Prostate gland (tissue), 2 donors: ENCODE measurements around the gene ADGRL3. TPM values are rescaled to one million over a fixed set of nuclear protein-coding genes. Genes with fewer than 3 reads are reported as not detected.
"Not testable (repeated sequence)": the region's sequence is repeated elsewhere in the genome, so short reads cannot be mapped to it uniquely, and the experiment has no call there.

Source experiments
- DNase-seq: peaks from one replicate; pipeline ENCODE4 v3.0.0-alpha.2; 2019; ENCODE audit warnings: low spot score
- H3K27ac ChIP-seq, 2 donors: fragments of 200-600 bp; sonication (generic); 2 replicates each; pipeline ENCODE4 v1.5.1; 2017 to 2019
- H3K27me3 ChIP-seq: fragments of 200-600 bp; sonication (generic); replicated peaks from 2 replicates; pipeline ENCODE4 v1.5.1; 2019; ENCODE audit not compliant: insufficient read depth
- H3K36me3 ChIP-seq, 2 donors: fragments of 200-600 bp; sonication (generic); 1 replicate in 1 of 2; 2 replicates in 1 of 2; pipeline versions ENCODE4 v1.5.1 to v1.8.1; 2017 to 2019
- H3K4me1 ChIP-seq: fragments of 200-600 bp; sonication (generic); replicated peaks from 2 replicates; pipeline ENCODE4 v1.5.1; 2019
- H3K4me3 ChIP-seq, 2 donors: fragments of 200-600 bp; sonication (generic); 2 replicates each; pipeline ENCODE4 v1.5.1; 2017 to 2019
- H3K9me3 ChIP-seq: fragments of 200-600 bp; sonication (generic); 2 replicates; pipeline ENCODE4 v1.5.1; 2017
- CTCF ChIP-seq, 4 experiments: fragments of 200-600 bp in 2 of 4; fragments of 450-650 bp in 2 of 4; sonication (generic) in 2 of 4; IDR thresholded peaks; 1 replicate in 3 of 4; 2 replicates in 1 of 4; pipeline ENCODE4 v1.5.1; 2016 to 2019; ENCODE audit warnings: antibody characterized with exemption in 4 of 4, mild to moderate bottlenecking in 2 of 4, moderate library complexity in 2 of 4
- POLR2A ChIP-seq: fragments of 450-650 bp; IDR thresholded peaks from one replicate; pipeline ENCODE4 v1.6.1; 2016; ENCODE audit warnings: antibody characterized with exemption, mild to moderate bottlenecking
- POLR2AphosphoS5 ChIP-seq: sonication (generic); formaldehyde crosslinking; IDR thresholded peaks from one replicate; pipeline ENCODE4 v1.6.1; 2017; ENCODE audit warnings: antibody characterized with exemption
- WGBS: methylation state at CpG from one replicate; pipeline ENCODE4 v1.1.5; 2018; 5-methylcytosine and 5-hydroxymethylcytosine counted together
- intact Hi-C: fragments of 100-400 bp; cut with DNase I; formaldehyde crosslinking; loops from one replicate; pipeline ENCODE4 v1.14.2; 2022
- total RNA-seq, 2 donors: library from RNA; depleted of rRNA; stranded (reverse); fragments of >200 nt; gene quantifications; one replicate each; pipeline ENCODE4 v1.1.0, GENCODE V29; 2016

ADGRL3 gene
- total RNA-seq, 2 donors from 2014 or later, result 1.7 to 23.5 TPM

DNA sequence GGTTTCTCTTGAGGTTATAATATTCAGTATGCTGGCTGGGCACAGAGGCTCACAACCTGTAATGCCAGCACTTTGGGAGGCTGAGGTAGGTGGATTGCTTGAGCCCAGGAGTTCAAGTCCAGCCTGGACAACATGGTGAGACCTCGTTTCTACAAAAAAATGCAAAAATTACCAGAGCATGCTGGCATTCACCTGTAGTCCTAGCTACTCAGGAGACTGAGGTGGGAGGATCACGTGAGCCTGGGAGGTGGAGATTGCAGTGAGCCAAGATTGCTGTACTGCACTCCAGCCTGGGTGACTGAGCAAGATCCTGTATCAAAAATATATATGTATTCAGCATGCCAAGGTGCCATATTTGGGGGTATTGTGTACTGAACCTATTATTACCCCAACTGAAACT lies 552.5 kb downstream of the ADGRL3 start:
- no peak for TF ChIP-seq CTCF (IDR thresholded peaks at IDR 0.05)
- no peak for TF ChIP-seq POLR2A
- TF ChIP-seq POLR2AphosphoS5, result no peak
- intact Hi-C loops, result no loop called here
- H3K27me3 ChIP-seq, result no peaks in the 10 kb centered on the region
- H3K4me3 ChIP-seq, result no peak overlapping the region
- H3K36me3 ChIP-seq, result no peaks in the 10 kb centered on the region
- WGBS, result 91% methylated on average over 2 of the region's 2 CpGs
- no peak overlapping the region for H3K27ac ChIP-seq
- DNase-seq, result no peak
- no peaks in the 10 kb centered on the region for H3K9me3 ChIP-seq
- no peaks in the 10 kb centered on the region for H3K4me1 ChIP-seq

GRCh38 chr4:61753739-61754138 lies 553.6 kb downstream of the ADGRL3 start:
- no peak overlapping the region for H3K4me3 ChIP-seq
- TF ChIP-seq CTCF (IDR thresholded peaks at IDR 0.05) (no peak), POLR2A (no peak)
- H3K4me1 ChIP-seq, result no peaks in the 10 kb centered on the region
- DNase-seq, result no peak
- WGBS, result 93% methylated on average over 3 of the region's 3 CpGs
- no peaks in the 10 kb centered on the region for H3K9me3 ChIP-seq
- intact Hi-C loops, result no loop called here
- no peaks in the 10 kb centered on the region for H3K36me3 ChIP-seq
- no peak overlapping the region for H3K27ac ChIP-seq
- no peaks in the 10 kb centered on the region for H3K27me3 ChIP-seq

DNA sequence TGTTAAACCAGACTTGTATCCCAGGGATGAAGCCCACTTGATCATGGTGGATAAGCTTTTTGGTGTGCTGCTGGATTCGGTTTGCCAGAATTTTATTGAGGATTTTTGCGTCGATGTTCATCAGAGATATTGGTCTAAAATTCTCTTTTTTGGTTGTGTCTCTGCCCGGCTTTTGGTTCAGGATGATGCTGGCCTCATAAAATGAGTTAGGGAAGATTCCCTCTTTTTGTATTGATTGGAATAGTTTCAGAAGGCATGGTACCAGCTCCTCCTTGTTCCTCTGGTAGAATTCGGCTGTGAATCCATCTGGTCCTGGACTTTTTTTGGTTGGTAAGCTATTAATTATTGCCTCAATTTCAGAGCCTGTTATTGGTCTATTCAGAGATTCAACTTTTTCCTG lies 556.8 kb downstream of the ADGRL3 start:
- intact Hi-C loops, H3K4me1 ChIP-seq, H3K36me3 ChIP-seq, H3K27me3 ChIP-seq, H3K9me3 ChIP-seq, H3K4me3 ChIP-seq, H3K27ac ChIP-seq, DNase-seq: not testable (repeated sequence)
- 96% methylated on average over 5 of the region's 5 CpGs for WGBS

DNA sequence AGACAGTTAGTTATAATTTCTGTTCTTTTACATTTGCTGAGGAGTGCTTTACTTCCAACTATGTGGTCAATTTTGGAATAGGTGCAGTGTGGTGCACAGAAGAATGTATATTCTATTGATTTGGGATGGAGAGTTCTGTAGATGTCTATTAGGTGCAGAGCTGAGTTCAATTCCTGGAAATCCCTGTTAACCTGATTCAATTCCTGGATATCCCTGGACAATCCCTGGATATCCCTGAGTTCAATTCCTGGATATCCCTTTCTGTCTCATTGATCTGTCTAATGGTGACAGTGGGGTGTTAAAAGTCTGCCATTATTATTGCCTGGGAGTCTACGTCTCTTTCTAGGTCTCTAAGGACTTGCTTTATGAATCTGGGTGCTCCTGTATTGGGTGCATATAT lies 557.9 kb downstream of the ADGRL3 start:
- DNase-seq, intact Hi-C loops: not testable (repeated sequence)

GRCh38 chr4:61758596-61758995 lies 558.5 kb downstream of the ADGRL3 start:
- H3K4me1 ChIP-seq, H3K9me3 ChIP-seq, H3K27ac ChIP-seq, H3K36me3 ChIP-seq, intact Hi-C loops, H3K27me3 ChIP-seq, H3K4me3 ChIP-seq, DNase-seq: not testable (repeated sequence)
- WGBS, result 100% methylated on average over 1 of the region's 1 CpG

More for the DNA sequence above, 557.9 kb downstream of the ADGRL3 start:
- H3K36me3 ChIP-seq, H3K4me3 ChIP-seq, H3K9me3 ChIP-seq, H3K27me3 ChIP-seq, H3K27ac ChIP-seq, H3K4me1 ChIP-seq: not testable (repeated sequence)
- 88% methylated on average over 1 of the region's 1 CpG for WGBS

DNA sequence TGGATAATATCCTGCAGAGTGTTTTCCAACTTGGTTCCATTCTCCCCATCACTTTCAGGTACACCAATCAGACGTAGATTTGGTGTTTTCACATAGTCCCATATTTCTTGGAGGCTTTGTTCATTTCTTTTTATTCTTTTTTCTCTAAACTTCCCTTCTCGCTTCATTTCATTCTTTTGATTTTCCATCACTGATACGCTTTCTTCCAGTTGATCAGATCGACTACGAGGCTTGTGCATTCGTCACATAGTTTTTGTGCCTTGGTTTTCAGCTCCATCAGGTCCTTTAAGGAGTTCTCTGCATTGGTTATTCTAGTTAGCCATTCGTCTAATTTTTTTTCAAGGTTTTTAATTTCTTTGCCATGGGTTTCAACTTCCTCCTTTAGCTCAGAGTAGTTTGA lies 559.1 kb downstream of the ADGRL3 start:
- 95% methylated on average over 7 of the region's 7 CpGs for WGBS
- DNase-seq, H3K9me3 ChIP-seq, H3K36me3 ChIP-seq, H3K27ac ChIP-seq, H3K27me3 ChIP-seq, H3K4me1 ChIP-seq, intact Hi-C loops, H3K4me3 ChIP-seq: not testable (repeated sequence)

- H3K4me3 ChIP-seq, DNase-seq, H3K9me3 ChIP-seq, H3K27ac ChIP-seq, H3K36me3 ChIP-seq, H3K4me1 ChIP-seq, H3K27me3 ChIP-seq, intact Hi-C loops: not testable (repeated sequence)
- WGBS, result 98% methylated on average over 4 of the region's 4 CpGs
These were observed 559.8 kb downstream of the ADGRL3 start for GRCh38 chr4:61759885-61760284.

DNA sequence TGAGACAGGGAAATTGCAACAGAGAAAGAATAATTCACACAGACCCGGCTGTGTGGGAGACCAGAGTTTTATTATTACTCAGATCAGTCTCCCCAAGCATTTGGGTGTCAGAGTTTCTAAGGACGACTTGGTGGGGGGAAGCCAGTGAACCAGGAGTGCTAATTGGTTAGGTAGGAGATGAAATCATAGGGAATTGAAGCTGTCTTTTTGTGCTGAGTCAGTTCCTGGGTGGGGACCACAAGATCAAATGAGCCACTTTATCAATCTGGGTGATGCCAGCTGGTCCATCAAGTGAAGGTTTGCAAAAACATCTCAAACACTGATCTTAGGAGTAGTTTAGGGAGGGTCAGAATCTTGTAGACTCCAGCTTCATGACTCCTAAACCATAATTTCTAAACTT lies 560.7 kb downstream of the ADGRL3 start:
- 98% methylated on average over 2 of the region's 2 CpGs for WGBS
- Histone ChIP-seq H3K4me1 (no peaks in the 10 kb centered on the region), H3K27me3 (no peaks in the 10 kb centered on the region), H3K4me3 (no peak overlapping the region), H3K36me3 (no peaks in the 10 kb centered on the region), H3K9me3 (no peaks in the 10 kb centered on the region), H3K27ac (no peak overlapping the region)
- no peak for TF ChIP-seq POLR2AphosphoS5
- TF ChIP-seq POLR2A, result no peak
- TF ChIP-seq CTCF (IDR thresholded peaks at IDR 0.05), result no peak
- intact Hi-C loops, result no loop called here
- DNase-seq, result no peak
